Measurements from ENCODE around the gene ZNF236.

Gene ZNF236

DNA sequence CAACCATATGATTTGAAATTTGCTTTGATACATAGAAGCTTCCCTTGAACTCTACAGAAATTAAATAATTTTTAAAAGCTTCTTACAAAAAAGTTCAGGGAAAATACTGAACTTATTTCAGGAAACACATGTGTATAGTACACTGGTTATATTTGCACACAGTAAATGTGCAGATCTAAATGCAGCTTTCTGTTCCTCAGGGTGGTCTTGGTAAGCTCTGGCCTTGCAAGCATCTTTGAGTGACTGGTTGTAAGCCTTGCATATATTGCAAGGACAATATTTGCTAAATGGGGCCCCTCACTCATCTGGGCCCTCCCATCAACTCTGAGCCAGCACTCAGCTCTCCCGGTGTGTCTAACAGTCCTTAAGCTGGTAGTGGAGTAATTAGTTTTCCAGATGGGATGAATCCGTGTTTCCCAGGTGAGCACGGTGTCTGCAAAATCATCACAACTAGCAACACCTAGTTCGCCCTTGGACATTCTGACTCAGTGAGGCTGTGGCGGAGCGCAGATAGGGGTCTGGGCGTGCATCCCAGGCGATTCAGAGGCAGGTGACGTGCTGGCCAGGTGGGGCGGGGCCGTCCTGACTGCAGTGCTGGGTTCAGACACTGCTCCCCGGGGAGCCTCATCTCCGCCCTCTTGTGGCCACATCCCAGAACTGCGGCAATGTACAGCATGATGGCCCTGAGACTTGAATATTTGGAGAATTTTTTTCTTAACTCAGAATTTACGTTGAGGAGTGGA is 160.7 kb downstream of the ZNF236 start:
- peak overlapping the region; percentile 63 for H3K4me3 ChIP-seq (ENCODE audit: low read length)
- no peak overlapping the region for H2AFZ ChIP-seq (ENCODE audit: low read depth, low read length)
- TF ChIP-seq, protein P1, sequence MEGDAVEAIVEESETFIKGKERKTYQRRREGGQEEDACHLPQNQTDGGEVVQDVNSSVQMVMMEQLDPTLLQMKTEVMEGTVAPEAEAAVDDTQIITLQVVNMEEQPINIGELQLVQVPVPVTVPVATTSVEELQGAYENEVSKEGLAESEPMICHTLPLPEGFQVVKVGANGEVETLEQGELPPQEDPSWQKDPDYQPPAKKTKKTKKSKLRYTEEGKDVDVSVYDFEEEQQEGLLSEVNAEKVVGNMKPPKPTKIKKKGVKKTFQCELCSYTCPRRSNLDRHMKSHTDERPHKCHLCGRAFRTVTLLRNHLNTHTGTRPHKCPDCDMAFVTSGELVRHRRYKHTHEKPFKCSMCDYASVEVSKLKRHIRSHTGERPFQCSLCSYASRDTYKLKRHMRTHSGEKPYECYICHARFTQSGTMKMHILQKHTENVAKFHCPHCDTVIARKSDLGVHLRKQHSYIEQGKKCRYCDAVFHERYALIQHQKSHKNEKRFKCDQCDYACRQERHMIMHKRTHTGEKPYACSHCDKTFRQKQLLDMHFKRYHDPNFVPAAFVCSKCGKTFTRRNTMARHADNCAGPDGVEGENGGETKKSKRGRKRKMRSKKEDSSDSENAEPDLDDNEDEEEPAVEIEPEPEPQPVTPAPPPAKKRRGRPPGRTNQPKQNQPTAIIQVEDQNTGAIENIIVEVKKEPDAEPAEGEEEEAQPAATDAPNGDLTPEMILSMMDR (IDR thresholded peaks at IDR 0.05; ENCODE audit: low read depth, low read length): peak; percentile 99
- no peak for TF ChIP-seq EZH2phosphoT487 (IDR thresholded peaks at IDR 0.05; ENCODE audit: low read depth)
- H4K20me1 ChIP-seq (ENCODE audit: insufficient read depth, low read length): 0 out of 2 replicates have a peak, but pooled peaks cover 3% of the 10 kb centered on the region
- H3K79me2 ChIP-seq (ENCODE audit: low read length): no peaks in the 10 kb centered on the region
- peaks cover 32% of the 10 kb centered on the region for H3K27me3 ChIP-seq (ENCODE audit: low read depth, low read length)
- H3K9ac ChIP-seq (ENCODE audit: low read length): no peak overlapping the region
- H3K27ac ChIP-seq (ENCODE audit: low read length): no peak overlapping the region
- H3K4me2 ChIP-seq (ENCODE audit: low read length): peak overlapping the region; percentile 82
- no peaks in the 10 kb centered on the region for H3K9me3 ChIP-seq (ENCODE audit: insufficient read depth, low read length)
- H3K4me1 ChIP-seq (ENCODE audit: low read length): peaks cover 32% of the 10 kb centered on the region
- H3K36me3 ChIP-seq (replicated peaks; ENCODE audit: low read depth, low read length): peaks cover 5% of the 10 kb centered on the region

DNA sequence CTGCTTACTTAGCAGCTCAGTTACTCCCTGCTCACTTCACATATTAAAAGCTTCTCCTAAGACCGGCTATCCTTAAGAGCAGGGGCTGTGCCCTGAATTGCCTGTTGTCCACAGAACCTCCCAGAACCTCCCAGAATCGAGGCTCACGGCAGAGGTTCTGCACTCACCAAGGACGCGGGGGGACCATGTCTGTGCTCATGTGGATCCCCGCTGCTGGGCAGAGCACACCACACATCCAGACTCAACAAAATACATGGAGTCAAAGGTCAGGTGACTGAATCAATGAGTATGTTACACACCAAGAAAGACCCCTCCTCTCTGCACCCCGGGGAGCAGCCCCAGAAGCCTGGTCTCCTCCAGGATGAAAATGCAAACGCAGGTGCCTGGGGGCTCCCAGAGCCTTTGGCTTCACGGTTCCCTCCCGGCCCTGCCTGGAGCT is 161.3 kb downstream of the ZNF236 start:
- peaks cover 38% of the 10 kb centered on the region for H3K4me1 ChIP-seq (ENCODE audit: low read length)

DNA sequence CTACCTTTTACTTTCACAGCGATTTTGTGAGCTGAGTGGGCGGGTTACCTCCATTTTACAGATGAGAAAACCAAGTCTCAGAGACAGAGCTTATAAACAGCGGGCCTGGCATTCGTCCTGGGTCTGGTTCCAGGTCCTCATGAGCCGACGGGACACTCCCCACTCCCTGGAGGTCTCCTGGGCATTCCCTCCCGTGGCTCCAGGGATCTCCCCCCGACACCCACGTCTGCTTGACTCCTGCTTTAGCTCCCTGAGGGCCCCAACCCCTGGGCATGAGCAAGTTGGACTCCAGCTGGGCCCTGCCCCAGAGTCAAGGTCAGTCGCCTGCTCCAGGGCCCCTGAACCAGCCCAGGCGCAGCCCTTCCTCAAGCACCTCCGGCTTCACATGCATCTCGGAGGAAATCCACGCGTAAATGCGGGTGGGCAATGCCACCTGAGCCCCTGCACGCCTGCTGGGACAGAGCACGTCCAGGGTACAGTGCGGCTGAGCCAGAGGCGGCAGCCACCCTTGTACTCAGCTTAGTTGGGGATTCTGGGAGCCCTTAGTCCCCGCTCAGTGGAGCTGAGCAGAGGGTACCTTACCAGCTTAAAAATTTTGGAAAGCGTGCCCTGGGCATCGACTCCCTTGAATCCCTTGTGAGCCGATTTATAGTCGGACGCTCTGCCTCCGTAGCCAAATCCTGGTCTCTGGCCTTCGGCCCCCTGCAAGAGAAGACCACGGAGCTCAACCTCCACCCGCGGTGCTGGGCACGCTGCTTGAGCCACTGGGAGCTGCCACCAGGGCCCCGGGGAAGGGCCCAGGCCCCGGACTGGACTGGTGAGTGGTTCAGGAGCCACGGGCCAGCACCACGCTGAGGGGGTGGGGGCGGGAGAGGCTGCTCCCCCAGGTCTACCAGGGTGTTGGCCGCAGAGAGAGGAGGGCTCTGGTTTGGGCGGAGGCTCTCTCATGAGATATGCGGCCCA is 162.1 kb downstream of the ZNF236 start:
- H3K79me2 ChIP-seq (ENCODE audit: low read length): no peaks in the 10 kb centered on the region
- no peak overlapping the region for H3K9ac ChIP-seq (ENCODE audit: low read length)
- no peaks in the 10 kb centered on the region for H3K9me3 ChIP-seq (ENCODE audit: insufficient read depth, low read length)
- peaks cover 38% of the 10 kb centered on the region for H3K27me3 ChIP-seq (ENCODE audit: low read depth, low read length)
- H3K4me2 ChIP-seq (ENCODE audit: low read length): no peak overlapping the region
- 0 out of 2 replicates have a peak, but pooled peaks cover 3% of the 10 kb centered on the region for H4K20me1 ChIP-seq (ENCODE audit: insufficient read depth, low read length)
- peaks cover 44% of the 10 kb centered on the region for H3K4me1 ChIP-seq (ENCODE audit: low read length)
- TF ChIP-seq EZH2phosphoT487 (IDR thresholded peaks at IDR 0.05; ENCODE audit: low read depth): no peak
- TF ChIP-seq, protein P1 (IDR thresholded peaks at IDR 0.05; ENCODE audit: low read depth, low read length): no peak
- H2AFZ ChIP-seq (ENCODE audit: low read depth, low read length): no peak overlapping the region
- H3K36me3 ChIP-seq (replicated peaks; ENCODE audit: low read depth, low read length): peaks cover 5% of the 10 kb centered on the region
- no peak overlapping the region for H3K27ac ChIP-seq (ENCODE audit: low read length)
- no peak overlapping the region for H3K4me3 ChIP-seq (ENCODE audit: low read length)

More for the DNA sequence above, 161.3 kb downstream of the ZNF236 start:
- H2AFZ ChIP-seq (ENCODE audit: low read depth, low read length): no peak overlapping the region
- H3K4me3 ChIP-seq (ENCODE audit: low read length): no peak overlapping the region
- peaks cover 5% of the 10 kb centered on the region for H3K36me3 ChIP-seq (replicated peaks; ENCODE audit: low read depth, low read length)
- H4K20me1 ChIP-seq (ENCODE audit: insufficient read depth, low read length): 0 out of 2 replicates have a peak, but pooled peaks cover 3% of the 10 kb centered on the region
- peak overlapping the region; percentile 82; the same call in 1 of the 2 replicates for H3K4me2 ChIP-seq (ENCODE audit: low read length)
- H3K9me3 ChIP-seq (ENCODE audit: insufficient read depth, low read length): no peaks in the 10 kb centered on the region
- H3K27ac ChIP-seq (ENCODE audit: low read length): no peak overlapping the region
- no peaks in the 10 kb centered on the region for H3K79me2 ChIP-seq (ENCODE audit: low read length)
- TF ChIP-seq, protein P1 (IDR thresholded peaks at IDR 0.05; ENCODE audit: low read depth, low read length): no peak
- no peak for TF ChIP-seq EZH2phosphoT487 (IDR thresholded peaks at IDR 0.05; ENCODE audit: low read depth)
- H3K27me3 ChIP-seq (ENCODE audit: low read depth, low read length): peaks cover 38% of the 10 kb centered on the region
- H3K9ac ChIP-seq (ENCODE audit: low read length): no peak overlapping the region
